ENCODE results near the gene SPNS1.

The SPNS1 gene

GRCh38 chr16:29007730-29008593, 33.4 kb downstream of the SPNS1 start:
- H3K4me3 ChIP-seq (replicated peaks; ENCODE audit: low read depth, low read length), result no peak overlapping the region
- TF ChIP-seq CTCF (IDR thresholded peaks at IDR 0.05; ENCODE audit: low read length, missing control alignments), result no peak
- peak; percentile 78 for DNase-seq (ENCODE audit: low read depth)

GRCh38 chr16:29009050-29009837, 34.7 kb downstream of the SPNS1 start:
- no peak for TF ChIP-seq CTCF (IDR thresholded peaks at IDR 0.05; ENCODE audit: low read length, missing control alignments)
- H3K4me3 ChIP-seq (replicated peaks; ENCODE audit: low read depth, low read length), result no peak overlapping the region
- DNase-seq (ENCODE audit: low read depth), result no peak

GRCh38 chr16:29009838-29010166, 35.2 kb downstream of the SPNS1 start:
- no peak for DNase-seq (ENCODE audit: low read depth)
- no peak overlapping the region for H3K4me3 ChIP-seq (replicated peaks; ENCODE audit: low read depth, low read length)
- TF ChIP-seq CTCF (IDR thresholded peaks at IDR 0.05; ENCODE audit: low read length, missing control alignments), result no peak

- DNase-seq (ENCODE audit: low read depth), result no peak
- no peak overlapping the region for H3K4me3 ChIP-seq (replicated peaks; ENCODE audit: low read depth, low read length)
These were observed 36.5 kb downstream of the SPNS1 start for GRCh38 chr16:29011112-29011511.

GRCh38 chr16:29011851-29012250, 37.3 kb downstream of the SPNS1 start:
- H3K4me3 ChIP-seq (replicated peaks; ENCODE audit: low read depth, low read length), result no peak overlapping the region
- no peak for TF ChIP-seq CTCF (IDR thresholded peaks at IDR 0.05; ENCODE audit: low read length, missing control alignments)

More at GRCh38 chr16:29011112-29011511, 36.5 kb downstream of the SPNS1 start:
- no peak for TF ChIP-seq CTCF (IDR thresholded peaks at IDR 0.05; ENCODE audit: low read length, missing control alignments)

GRCh38 chr16:29012913-29013553, 38.5 kb downstream of the SPNS1 start:
- DNase-seq (ENCODE audit: low read depth), result no peak
- no peak overlapping the region for H3K4me3 ChIP-seq (replicated peaks; ENCODE audit: low read depth, low read length)
- TF ChIP-seq CTCF (IDR thresholded peaks at IDR 0.05; ENCODE audit: low read length, missing control alignments), result no peak

More at GRCh38 chr16:29011851-29012250, 37.3 kb downstream of the SPNS1 start:
- DNase-seq (ENCODE audit: low read depth), result no peak
